ENCODE results near the gene SNAPIN. TPM values are rescaled to one million over a fixed set of nuclear protein-coding genes. Genes with fewer than 3 reads are reported as not detected.

SNAPIN gene
- total RNA-seq, 2 donors from 2014 or later, result 29.3 to 33.0 TPM

DNA sequence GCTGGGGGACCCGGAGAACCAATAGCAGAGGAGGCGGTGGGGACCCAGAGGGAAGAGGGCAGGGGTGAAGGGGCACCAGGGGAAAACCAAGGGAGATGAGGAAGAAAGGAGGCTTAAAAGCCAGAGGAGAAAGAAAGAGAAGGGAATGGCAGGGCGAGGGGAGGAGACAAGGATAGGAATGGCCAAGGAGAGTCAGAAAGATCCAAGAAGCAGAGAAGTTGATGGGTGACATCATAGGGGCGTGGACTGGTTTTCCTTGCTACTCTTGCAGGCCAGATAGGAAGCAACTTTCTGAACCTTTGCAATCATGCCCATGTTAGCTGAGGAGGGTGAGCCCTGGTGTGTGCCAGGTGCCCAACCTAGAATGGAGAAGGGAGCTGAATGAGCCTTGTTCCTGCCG is 25.4 kb downstream of the SNAPIN start:
- Histone ChIP-seq H3K27ac (no peak overlapping the region), H3K27me3 (peaks cover 9% of the 10 kb centered on the region), H3K4me3 (no peak overlapping the region), H3K9ac (ENCODE audit: low read depth in 2 of 2, low read length in 2 of 2) (no peak overlapping the region), H3K4me1 (peaks cover 8% of the 10 kb centered on the region), H3K9me3 (no peaks in the 10 kb centered on the region), H3K36me3 (no peaks in the 10 kb centered on the region)
- intact Hi-C loops (cut with DNase I), result no loop called here
- TF ChIP-seq, protein P1, sequence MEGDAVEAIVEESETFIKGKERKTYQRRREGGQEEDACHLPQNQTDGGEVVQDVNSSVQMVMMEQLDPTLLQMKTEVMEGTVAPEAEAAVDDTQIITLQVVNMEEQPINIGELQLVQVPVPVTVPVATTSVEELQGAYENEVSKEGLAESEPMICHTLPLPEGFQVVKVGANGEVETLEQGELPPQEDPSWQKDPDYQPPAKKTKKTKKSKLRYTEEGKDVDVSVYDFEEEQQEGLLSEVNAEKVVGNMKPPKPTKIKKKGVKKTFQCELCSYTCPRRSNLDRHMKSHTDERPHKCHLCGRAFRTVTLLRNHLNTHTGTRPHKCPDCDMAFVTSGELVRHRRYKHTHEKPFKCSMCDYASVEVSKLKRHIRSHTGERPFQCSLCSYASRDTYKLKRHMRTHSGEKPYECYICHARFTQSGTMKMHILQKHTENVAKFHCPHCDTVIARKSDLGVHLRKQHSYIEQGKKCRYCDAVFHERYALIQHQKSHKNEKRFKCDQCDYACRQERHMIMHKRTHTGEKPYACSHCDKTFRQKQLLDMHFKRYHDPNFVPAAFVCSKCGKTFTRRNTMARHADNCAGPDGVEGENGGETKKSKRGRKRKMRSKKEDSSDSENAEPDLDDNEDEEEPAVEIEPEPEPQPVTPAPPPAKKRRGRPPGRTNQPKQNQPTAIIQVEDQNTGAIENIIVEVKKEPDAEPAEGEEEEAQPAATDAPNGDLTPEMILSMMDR (IDR thresholded peaks at IDR 0.05), result no peak
- DNase-seq, result no peak

DNA sequence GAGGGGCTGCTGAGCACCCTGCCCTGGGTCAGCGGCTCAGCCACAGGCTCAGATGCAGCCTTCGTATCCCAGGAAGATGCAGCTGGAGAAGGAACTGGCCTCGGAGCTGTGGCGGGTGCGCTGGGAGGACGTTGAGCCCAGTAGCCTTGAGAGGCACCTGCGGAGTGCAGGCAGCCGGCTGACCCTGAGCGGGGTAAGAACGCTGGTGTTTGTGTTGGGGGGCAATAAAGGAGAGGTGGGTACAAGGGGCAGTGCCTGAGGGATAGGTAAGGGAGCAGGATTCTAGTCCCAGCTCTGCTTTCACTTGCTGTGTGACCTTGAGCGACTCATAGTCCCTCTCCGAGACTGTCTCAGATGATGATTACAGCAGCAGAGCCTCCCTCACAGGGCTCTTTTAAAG is 26.4 kb downstream of the SNAPIN start:
- no peak for DNase-seq
- Histone ChIP-seq H3K27me3 (no peaks in the 10 kb centered on the region), H3K27ac (no peak overlapping the region), H3K4me3 (no peak overlapping the region), H3K4me1 (no peaks in the 10 kb centered on the region), H3K36me3 (no peaks in the 10 kb centered on the region), H3K9ac (ENCODE audit: low read depth in 2 of 2, low read length in 2 of 2) (no peak overlapping the region), H3K9me3 (no peaks in the 10 kb centered on the region)
- TF ChIP-seq, protein P1 (IDR thresholded peaks at IDR 0.05), result no peak
- intact Hi-C loops (cut with DNase I), result no loop called here

GRCh38 chr1:153685544-153686340 is 27.2 kb downstream of the SNAPIN start:
- Histone ChIP-seq H3K27ac (no peak overlapping the region), H3K9me3 (no peaks in the 10 kb centered on the region), H3K4me1 (no peaks in the 10 kb centered on the region), H3K4me3 (no peak overlapping the region), H3K27me3 (no peaks in the 10 kb centered on the region), H3K9ac (ENCODE audit: low read depth in 2 of 2, low read length in 2 of 2) (no peak overlapping the region), H3K36me3 (no peaks in the 10 kb centered on the region)
- intact Hi-C loops (cut with DNase I), result no loop called here
- TF ChIP-seq, protein P1 (IDR thresholded peaks at IDR 0.05), result no peak
- no peak for DNase-seq

GRCh38 chr1:153687346-153688125 is 29.0 kb downstream of the SNAPIN start:
- no peaks in the 10 kb centered on the region for H3K4me1 ChIP-seq
- no peaks in the 10 kb centered on the region for H3K27me3 ChIP-seq
- no peak for DNase-seq
- TF ChIP-seq, protein P1 (IDR thresholded peaks at IDR 0.05), result no peak
- intact Hi-C loops (cut with DNase I), result no loop called here
- H3K9me3 ChIP-seq, result no peaks in the 10 kb centered on the region
- H3K36me3 ChIP-seq, result no peaks in the 10 kb centered on the region
- no peak overlapping the region for H3K27ac ChIP-seq
- no peak overlapping the region for H3K4me3 ChIP-seq
- no peak overlapping the region for H3K9ac ChIP-seq (ENCODE audit: low read depth in 2 of 2, low read length in 2 of 2)

GRCh38 chr1:153688276-153688675 is 29.8 kb downstream of the SNAPIN start:
- H3K4me3 ChIP-seq, result no peak overlapping the region
- intact Hi-C loops (cut with DNase I), result no loop called here
- H3K4me1 ChIP-seq, result no peaks in the 10 kb centered on the region
- no peaks in the 10 kb centered on the region for H3K9me3 ChIP-seq
- H3K36me3 ChIP-seq, result no peaks in the 10 kb centered on the region
- no peak for DNase-seq
- TF ChIP-seq, protein P1 (IDR thresholded peaks at IDR 0.05), result no peak
- H3K27ac ChIP-seq, result no peak overlapping the region
- no peaks in the 10 kb centered on the region for H3K27me3 ChIP-seq
- no peak overlapping the region for H3K9ac ChIP-seq (ENCODE audit: low read depth in 2 of 2, low read length in 2 of 2)
